Caco-2 (cell line): ENCODE measurements around the gene LARP1. TPM values are rescaled to one million over a fixed set of nuclear protein-coding genes. Genes with fewer than 3 reads are reported as not detected.

Experiments used
- BruUV-seq: library from RNA; stranded (reverse); fragments of 400-500 nt; replicated peaks from 2 replicates; lab custom pipeline; 2021; lab: Mats Ljungman, UMichigan
- CTCF ChIA-PET: fragments of 300-600 bp; sonication (Branson Sonifier 250); formaldehyde crosslinking; loops from one replicate; lab custom pipeline; 2022; ENCODE audit warnings: antibody characterized with exemption; lab: Charles Lee
- POLR2A ChIA-PET: fragments of 300-600 bp; sonication (Branson Sonifier 250); formaldehyde crosslinking; loops from one replicate; lab custom pipeline; 2022; ENCODE audit warnings: antibody characterized with exemption; lab: Charles Lee
- DNase-seq, 2 experiments: peaks; one replicate each; pipeline versions ENCODE4 v3.0.0 to v3.0.0-alpha.2; 2020 to 2022
- H3K27me3 ChIP-seq: replicated peaks from 2 replicates; pipeline ENCODE4 v1.6.0; 2011; ENCODE audit warnings: low read length; ENCODE audit not compliant: control insufficient read depth, insufficient read depth
- H3K36me3 ChIP-seq: 2 replicates; pipeline ENCODE4 v1.5.1; 2011; ENCODE audit warnings: low read length; ENCODE audit not compliant: control insufficient read depth, insufficient read depth
- H3K4me1 ChIP-seq: fragments of 250-450 bp; sonication (Bioruptor Pico); 2 replicates; pipeline ENCODE4 v1.5.1; 2020; ENCODE audit warnings: mild to moderate bottlenecking
- H3K4me3 ChIP-seq: 2 replicates; pipeline ENCODE4 v1.5.1; 2011; ENCODE audit warnings: low read depth, mild to moderate bottlenecking, control low read depth, low read length
- H3K9me3 ChIP-seq: fragments of 250-450 bp; sonication (Bioruptor Pico); 2 replicates; pipeline ENCODE4 v1.5.1; 2020; ENCODE audit warnings: mild to moderate bottlenecking, moderate library complexity
- H3K27ac Mint-ChIP-seq: one replicate; pipeline ENCODE4 v1.8.0; 2022; ENCODE audit warnings: mixed read lengths; ENCODE audit not compliant: unreplicated experiment
- H3K27me3 Mint-ChIP-seq: one replicate; pipeline ENCODE4 v1.8.0; 2022; ENCODE audit warnings: mixed read lengths; ENCODE audit not compliant: insufficient read depth, unreplicated experiment
- H3K36me3 Mint-ChIP-seq: one replicate; pipeline ENCODE4 v1.8.0; 2022; ENCODE audit warnings: mild to moderate bottlenecking, mixed read lengths; ENCODE audit not compliant: insufficient read depth, unreplicated experiment
- H3K4me1 Mint-ChIP-seq: one replicate; pipeline ENCODE4 v1.8.0; 2022; ENCODE audit warnings: low read depth, mixed read lengths; ENCODE audit not compliant: unreplicated experiment
- H3K4me3 Mint-ChIP-seq: one replicate; pipeline ENCODE4 v1.8.0; 2022; ENCODE audit warnings: mild to moderate bottlenecking, moderate library complexity, mixed read lengths; ENCODE audit not compliant: unreplicated experiment
- H3K9me3 Mint-ChIP-seq: one replicate; pipeline ENCODE4 v1.8.0; 2022; ENCODE audit warnings: mixed read lengths; ENCODE audit not compliant: unreplicated experiment
- intact Hi-C: fragments of 100-400 bp; cut with micrococcal nuclease; formaldehyde crosslinking; loops from one replicate; pipeline ENCODE4 v1.10.0; 2022; ENCODE audit not compliant: unreplicated experiment
- total RNA-seq: library from RNA; stranded (reverse); gene quantifications from 2 replicates; pipeline ENCODE4 v1.2.3, GENCODE V29; 2022
- TF ChIP-seq, protein P1 (sequence below), 2 experiments: fragments of 200-600 bp in 1 of 2; IDR thresholded peaks; 1 replicate in 1 of 2; 2 replicates in 1 of 2; pipeline versions ENCODE4 v1.5.1 to v1.8.0; 2011 to 2022; ENCODE audit warnings: antibody characterized with exemption in 1 of 2, control low read depth in 1 of 2, inconsistent platforms in 1 of 2, low read depth in 1 of 2, low read length in 1 of 2, mild to moderate bottlenecking in 1 of 2, moderate library complexity in 1 of 2; ENCODE audit not compliant: insufficient read depth in 1 of 2, severe bottlenecking in 1 of 2, unreplicated experiment in 1 of 2

LARP1 gene
- total RNA-seq, 1 experiment from 2014 or later = 372 TPM

DNA sequence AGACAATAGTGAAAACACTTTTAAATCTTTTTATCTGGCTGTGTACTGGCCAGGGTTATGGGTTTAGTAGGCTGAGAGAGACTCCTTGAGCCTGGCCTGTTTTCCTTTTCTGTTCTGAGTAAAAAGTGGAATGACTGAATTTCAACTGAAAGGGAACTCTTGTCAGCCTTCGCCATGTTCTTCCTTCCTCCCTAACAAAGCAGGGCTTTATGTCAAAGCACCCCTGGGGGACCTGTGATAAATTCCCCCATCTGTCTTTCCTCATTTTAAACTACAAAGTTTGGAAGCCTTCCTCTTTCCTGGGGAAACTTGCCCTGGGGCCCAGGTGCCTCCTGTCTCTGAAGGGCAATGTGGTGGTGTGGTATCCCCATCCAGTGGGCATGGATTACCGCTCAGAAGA is 29.7 kb downstream of the LARP1 start:
- H3K36me3 ChIP-seq = no peaks in the 10 kb centered on the region
- Mint-ChIP-seq H3K27me3 (no peaks in the 10 kb centered on the region), H3K9me3 (no peaks in the 10 kb centered on the region), H3K4me3 (no peak overlapping the region), H3K4me1 (peaks cover 26% of the 10 kb centered on the region), H3K27ac (peak overlapping the region; percentile 53), H3K36me3 (peaks cover 54% of the 10 kb centered on the region)
- TF ChIP-seq, protein P1, sequence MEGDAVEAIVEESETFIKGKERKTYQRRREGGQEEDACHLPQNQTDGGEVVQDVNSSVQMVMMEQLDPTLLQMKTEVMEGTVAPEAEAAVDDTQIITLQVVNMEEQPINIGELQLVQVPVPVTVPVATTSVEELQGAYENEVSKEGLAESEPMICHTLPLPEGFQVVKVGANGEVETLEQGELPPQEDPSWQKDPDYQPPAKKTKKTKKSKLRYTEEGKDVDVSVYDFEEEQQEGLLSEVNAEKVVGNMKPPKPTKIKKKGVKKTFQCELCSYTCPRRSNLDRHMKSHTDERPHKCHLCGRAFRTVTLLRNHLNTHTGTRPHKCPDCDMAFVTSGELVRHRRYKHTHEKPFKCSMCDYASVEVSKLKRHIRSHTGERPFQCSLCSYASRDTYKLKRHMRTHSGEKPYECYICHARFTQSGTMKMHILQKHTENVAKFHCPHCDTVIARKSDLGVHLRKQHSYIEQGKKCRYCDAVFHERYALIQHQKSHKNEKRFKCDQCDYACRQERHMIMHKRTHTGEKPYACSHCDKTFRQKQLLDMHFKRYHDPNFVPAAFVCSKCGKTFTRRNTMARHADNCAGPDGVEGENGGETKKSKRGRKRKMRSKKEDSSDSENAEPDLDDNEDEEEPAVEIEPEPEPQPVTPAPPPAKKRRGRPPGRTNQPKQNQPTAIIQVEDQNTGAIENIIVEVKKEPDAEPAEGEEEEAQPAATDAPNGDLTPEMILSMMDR (IDR thresholded peaks at IDR 0.05; ENCODE audit: insufficient read depth in 1 of 2, low read depth in 1 of 2, low read length in 1 of 2, severe bottlenecking in 1 of 2, unreplicated experiment in 1 of 2) = no peak
- H3K9me3 ChIP-seq = no peaks in the 10 kb centered on the region
- POLR2A ChIA-PET = no interaction called here
- H3K4me1 ChIP-seq = peaks cover 29% of the 10 kb centered on the region
- DNase-seq = no peak
- H3K27me3 ChIP-seq = no peaks in the 10 kb centered on the region
- BruUV-seq = no TSS peak
- CTCF ChIA-PET = no interaction called here
- no peak overlapping the region for H3K4me3 ChIP-seq
- intact Hi-C loops = no loop called here

DNA sequence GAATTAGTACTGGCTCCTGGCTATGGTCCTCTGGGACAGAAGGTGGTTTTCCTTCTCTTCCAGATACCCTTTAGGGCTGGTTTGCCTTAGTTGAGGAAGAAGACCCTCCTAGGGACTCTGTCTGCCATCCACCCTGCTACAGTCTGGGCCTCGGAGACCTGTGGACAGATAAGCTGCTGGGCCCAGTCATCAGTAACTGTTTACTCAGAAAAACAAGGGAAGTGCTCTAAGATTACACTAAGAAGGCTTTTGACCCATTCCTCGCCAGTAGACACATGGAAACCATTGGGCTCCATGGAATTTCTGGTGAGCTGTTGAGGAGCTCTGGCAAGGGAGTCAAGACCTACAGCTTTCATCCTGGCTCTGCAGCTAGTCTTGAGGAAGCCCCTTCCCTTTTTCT is 31.2 kb downstream of the LARP1 start:
- H3K36me3 ChIP-seq = no peaks in the 10 kb centered on the region
- ChIA-PET POLR2A (interaction anchor here (0.7 kb wide), 1 partner anchor 76 kb away, joined by 3 read pairs; no protein-coding TSS in a partner anchor), CTCF (no interaction called here)
- DNase-seq = no peak
- peaks cover 29% of the 10 kb centered on the region for H3K4me1 ChIP-seq
- H3K9me3 ChIP-seq = no peaks in the 10 kb centered on the region
- no TSS peak for BruUV-seq
- H3K27me3 ChIP-seq = no peaks in the 10 kb centered on the region
- H3K27me3 Mint-ChIP-seq = no peaks in the 10 kb centered on the region
- H3K4me3 ChIP-seq = no peak overlapping the region
- no peak overlapping the region for H3K4me3 Mint-ChIP-seq
- intact Hi-C loops = no loop called here
- TF ChIP-seq, protein P1 (IDR thresholded peaks at IDR 0.05; ENCODE audit: insufficient read depth in 1 of 2, low read depth in 1 of 2, low read length in 1 of 2, severe bottlenecking in 1 of 2, unreplicated experiment in 1 of 2) = no peak
- peaks cover 54% of the 10 kb centered on the region for H3K36me3 Mint-ChIP-seq
- no peak overlapping the region for H3K27ac Mint-ChIP-seq
- H3K4me1 Mint-ChIP-seq = peaks cover 25% of the 10 kb centered on the region
- no peaks in the 10 kb centered on the region for H3K9me3 Mint-ChIP-seq

DNA sequence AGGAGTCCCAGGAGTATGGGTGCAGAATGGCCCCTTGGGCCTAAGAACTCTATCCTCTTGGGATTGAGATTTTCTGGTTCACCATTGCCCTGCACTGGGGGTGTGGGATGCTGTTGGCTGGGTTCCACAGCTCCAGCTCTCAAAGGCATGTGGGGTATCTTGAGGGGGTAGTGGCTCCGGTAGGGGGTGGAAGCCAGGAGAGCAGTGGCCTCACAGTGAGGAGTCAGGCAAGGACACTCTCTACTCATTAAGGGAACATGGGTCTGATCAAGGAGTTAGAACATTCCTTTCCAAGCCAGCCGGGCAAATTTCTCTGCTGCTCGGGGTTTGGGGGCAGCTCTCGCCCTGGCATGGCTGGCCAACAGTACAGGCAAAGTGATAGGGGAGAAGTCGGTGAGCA is 33.0 kb downstream of the LARP1 start:
- Mint-ChIP-seq H3K36me3 (peaks cover 62% of the 10 kb centered on the region), H3K27ac (peak overlapping the region; percentile 5), H3K9me3 (no peaks in the 10 kb centered on the region), H3K4me1 (peaks cover 29% of the 10 kb centered on the region), H3K4me3 (no peak overlapping the region), H3K27me3 (no peaks in the 10 kb centered on the region)
- intact Hi-C loops = no loop called here
- TF ChIP-seq, protein P1 (IDR thresholded peaks at IDR 0.05; ENCODE audit: insufficient read depth in 1 of 2, low read depth in 1 of 2, low read length in 1 of 2, severe bottlenecking in 1 of 2, unreplicated experiment in 1 of 2) = no peak
- Histone ChIP-seq H3K27me3 (no peaks in the 10 kb centered on the region), H3K4me1 (peaks cover 26% of the 10 kb centered on the region), H3K9me3 (no peaks in the 10 kb centered on the region), H3K4me3 (no peak overlapping the region), H3K36me3 (peaks cover 2% of the 10 kb centered on the region)
- ChIA-PET POLR2A (no interaction called here), CTCF (no interaction called here)
- DNase-seq = no peak
- BruUV-seq = no TSS peak
